OCI-LY7 (cell line): ENCODE measurements around the gene KCNAB2. TPM values are rescaled to one million over a fixed set of nuclear protein-coding genes. Genes with fewer than 3 reads are reported as not detected.
"Not testable (repeated sequence)": the region's sequence is repeated elsewhere in the genome, so short reads cannot be mapped to it uniquely, and the experiment has no call there.

Experiments
- BruUV-seq: library from RNA; stranded (reverse); fragments of 400-500 nt; replicated peaks from 2 replicates; lab custom pipeline; 2021; lab: Mats Ljungman, UMichigan
- CTCF ChIA-PET: fragments of 300-600 bp; sonication (Branson Sonifier 250); formaldehyde crosslinking; loops from one replicate; lab custom pipeline; 2022; ENCODE audit warnings: antibody characterized with exemption; ENCODE audit not compliant: unreplicated experiment; lab: Charles Lee
- POLR2A ChIA-PET: fragments of 300-600 bp; sonication (Branson Sonifier 250); formaldehyde crosslinking; loops from one replicate; lab custom pipeline; 2022; ENCODE audit warnings: antibody characterized with exemption; lab: Charles Lee
- DNase-seq: peaks from one replicate; pipeline ENCODE4 v3.0.0-alpha.2; 2015; ENCODE audit warnings: low spot score
- H2AFZ ChIP-seq: fragments of 200-600 bp; sonication (generic), shearing (Covaris generic); 2 replicates; pipeline ENCODE4 v1.6.1; 2014; ENCODE audit warnings: mild to moderate bottlenecking, antibody characterized with exemption, low read length, moderate library complexity
- H3K27ac ChIP-seq: fragments of 200-600 bp; sonication (generic); 2 replicates; pipeline ENCODE4 v1.5.1; 2014; ENCODE audit warnings: mixed run types, low read depth, mild to moderate bottlenecking, moderate library complexity, low read length, inconsistent platforms; ENCODE audit not compliant: poor library complexity, severe bottlenecking
- H3K36me3 ChIP-seq: fragments of 200-600 bp; sonication (generic); 2 replicates; pipeline ENCODE4 v1.6.1; 2014; ENCODE audit warnings: mild to moderate bottlenecking, antibody characterized with exemption, low read length, moderate library complexity, mixed read lengths; ENCODE audit not compliant: insufficient read depth
- H3K4me1 ChIP-seq: fragments of 200-600 bp; sonication (generic); 2 replicates; pipeline ENCODE4 v1.5.1; 2014; ENCODE audit warnings: mild to moderate bottlenecking, low read length; ENCODE audit not compliant: insufficient read depth, poor library complexity, severe bottlenecking
- H3K4me2 ChIP-seq: fragments of 200-600 bp; sonication (generic); 2 replicates; pipeline ENCODE4 v1.6.1; 2014; ENCODE audit warnings: mild to moderate bottlenecking, low read length
- H3K4me3 ChIP-seq: fragments of 200-600 bp; sonication (generic); 2 replicates; pipeline ENCODE4 v1.5.1; 2014; ENCODE audit warnings: mild to moderate bottlenecking, low read depth, low read length; ENCODE audit not compliant: poor library complexity, severe bottlenecking
- H3K79me2 ChIP-seq: fragments of 200-600 bp; sonication (generic); 2 replicates; pipeline ENCODE4 v1.6.1; 2016; ENCODE audit warnings: low read depth, mild to moderate bottlenecking, low read length, moderate library complexity, mixed read lengths; ENCODE audit not compliant: insufficient read depth
- H3K9me2 ChIP-seq: fragments of 200-600 bp; sonication (generic); 2 replicates; pipeline ENCODE4 v1.6.1; 2016; ENCODE audit warnings: mild to moderate bottlenecking, low read length, mixed read lengths; ENCODE audit not compliant: insufficient read depth
- H3K9me3 ChIP-seq: fragments of 200-600 bp; sonication (generic); 2 replicates; pipeline ENCODE4 v1.6.1; 2014; ENCODE audit warnings: mild to moderate bottlenecking, mixed run types, low read length, mixed read lengths
- H4K20me1 ChIP-seq: fragments of 200-600 bp; sonication (generic); 2 replicates; pipeline ENCODE4 v1.6.1; 2014; ENCODE audit warnings: mild to moderate bottlenecking, antibody characterized with exemption, low read length, moderate library complexity, mixed read lengths; ENCODE audit not compliant: insufficient read depth
- EZH2phosphoT487 ChIP-seq: fragments of 200-600 bp; sonication (generic); IDR thresholded peaks from 2 replicates; pipeline ENCODE4 v1.6.1; 2018; ENCODE audit warnings: low read depth, borderline replicate concordance, mild to moderate bottlenecking, mixed run types, antibody characterized with exemption, low read length, moderate library complexity, mixed read lengths
- intact Hi-C: fragments of 100-400 bp; cut with micrococcal nuclease; formaldehyde crosslinking; loops from one replicate; pipeline ENCODE4 v1.10.0; 2022; ENCODE audit not compliant: unreplicated experiment
- total RNA-seq, 2 experiments: library from RNA; depleted of rRNA in 1 of 2; stranded (reverse); fragments of >200 nt in 1 of 2; shearing (Covaris generic) in 1 of 2; gene quantifications; 2 replicates each; pipeline ENCODE4 v1.2.3, GENCODE V29; 2014 to 2022
- TF ChIP-seq, protein P1 (sequence below): fragments of 200-600 bp; sonication (generic); conservative IDR thresholded peaks from 2 replicates; pipeline ENCODE4 v1.5.1; 2014; ENCODE audit warnings: mild to moderate bottlenecking, antibody characterized with exemption, low read length, moderate library complexity, mixed read lengths

KCNAB2 gene
- total RNA-seq, 2 experiments from 2014 or later = 46.7 to 133 TPM

DNA sequence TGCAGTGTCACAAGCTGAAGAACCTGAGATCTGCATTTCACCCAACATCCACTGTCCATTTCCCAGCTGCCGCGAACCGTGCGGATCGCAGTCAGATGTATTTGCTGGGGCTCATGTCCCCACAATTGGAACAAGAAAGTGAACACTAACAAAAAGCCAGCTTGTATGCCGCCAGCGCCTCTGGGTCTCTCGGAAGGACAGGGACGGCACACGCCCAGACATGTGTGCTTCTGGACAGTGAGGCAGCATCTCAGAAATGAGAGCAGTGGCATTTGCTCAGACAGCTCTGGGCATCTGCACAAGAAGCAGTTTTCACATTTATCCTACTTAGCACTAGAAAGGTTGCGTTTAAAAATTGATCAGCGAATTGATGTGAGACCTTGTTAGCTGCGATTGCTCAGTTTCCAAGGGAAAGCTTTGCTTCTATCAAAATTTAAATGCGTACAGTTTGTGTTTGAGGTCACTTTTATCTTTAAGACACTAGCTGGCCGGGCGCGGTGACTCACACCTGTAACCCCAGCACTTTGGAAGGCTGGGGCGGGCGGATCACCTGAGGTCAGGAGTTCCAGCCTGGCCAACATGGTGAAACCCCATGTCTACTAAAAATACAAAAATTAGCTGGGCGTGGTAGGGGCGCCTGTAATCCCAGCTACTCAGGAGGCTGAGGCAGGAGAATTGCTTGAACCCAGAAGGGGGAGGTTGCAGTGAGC, 28.7 kb downstream of the KCNAB2 start:
- CTCF ChIA-PET = no interaction called here

DNA sequence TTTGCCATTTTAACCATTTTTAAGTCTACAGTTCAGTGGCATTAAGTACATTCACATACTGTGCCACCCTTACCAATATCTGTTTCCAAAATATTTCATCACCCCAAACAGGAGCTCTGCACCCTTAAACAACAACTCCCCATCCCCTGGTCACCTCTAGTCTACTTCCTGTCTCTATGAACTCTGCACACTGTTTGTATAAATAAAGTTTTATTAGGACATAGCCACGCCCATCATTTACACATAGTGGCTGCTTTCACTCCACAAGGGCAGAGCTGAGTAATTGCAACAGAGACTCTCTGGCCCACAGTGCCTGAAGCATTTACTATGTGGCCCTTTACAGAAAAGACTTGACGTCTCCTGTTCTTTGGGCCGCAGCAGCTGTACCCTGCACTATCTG, 30.1 kb downstream of the KCNAB2 start:
- Histone ChIP-seq H3K9me3 (no peaks in the 10 kb centered on the region), H3K4me1 (no peaks in the 10 kb centered on the region), H3K27ac (no peak overlapping the region), H3K9me2 (no peaks in the 10 kb centered on the region), H2AFZ (no peak overlapping the region), H3K4me2 (no peak overlapping the region), H4K20me1 (no peaks in the 10 kb centered on the region), H3K36me3 (0 out of 2 replicates have a peak, but pooled peaks cover 6% of the 10 kb centered on the region), H3K79me2 (no peaks in the 10 kb centered on the region), H3K4me3 (no peak overlapping the region)
- ChIA-PET CTCF (no interaction called here), POLR2A (interaction anchor here (0.7 kb wide), 1 partner anchor 14 kb away, joined by 5 read pairs; no protein-coding TSS in a partner anchor)
- intact Hi-C loops = no loop called here
- BruUV-seq = no TSS peak
- TF ChIP-seq, protein P1, sequence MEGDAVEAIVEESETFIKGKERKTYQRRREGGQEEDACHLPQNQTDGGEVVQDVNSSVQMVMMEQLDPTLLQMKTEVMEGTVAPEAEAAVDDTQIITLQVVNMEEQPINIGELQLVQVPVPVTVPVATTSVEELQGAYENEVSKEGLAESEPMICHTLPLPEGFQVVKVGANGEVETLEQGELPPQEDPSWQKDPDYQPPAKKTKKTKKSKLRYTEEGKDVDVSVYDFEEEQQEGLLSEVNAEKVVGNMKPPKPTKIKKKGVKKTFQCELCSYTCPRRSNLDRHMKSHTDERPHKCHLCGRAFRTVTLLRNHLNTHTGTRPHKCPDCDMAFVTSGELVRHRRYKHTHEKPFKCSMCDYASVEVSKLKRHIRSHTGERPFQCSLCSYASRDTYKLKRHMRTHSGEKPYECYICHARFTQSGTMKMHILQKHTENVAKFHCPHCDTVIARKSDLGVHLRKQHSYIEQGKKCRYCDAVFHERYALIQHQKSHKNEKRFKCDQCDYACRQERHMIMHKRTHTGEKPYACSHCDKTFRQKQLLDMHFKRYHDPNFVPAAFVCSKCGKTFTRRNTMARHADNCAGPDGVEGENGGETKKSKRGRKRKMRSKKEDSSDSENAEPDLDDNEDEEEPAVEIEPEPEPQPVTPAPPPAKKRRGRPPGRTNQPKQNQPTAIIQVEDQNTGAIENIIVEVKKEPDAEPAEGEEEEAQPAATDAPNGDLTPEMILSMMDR = no peak
- TF ChIP-seq EZH2phosphoT487 = no peak
- peak; percentile 26 for DNase-seq

More for the DNA sequence above, 28.7 kb downstream of the KCNAB2 start:
- H4K20me1 ChIP-seq = no peaks in the 10 kb centered on the region
- H3K4me3 ChIP-seq = no peak overlapping the region
- no peaks in the 10 kb centered on the region for H3K79me2 ChIP-seq
- H3K4me1 ChIP-seq = no peaks in the 10 kb centered on the region
- H3K9me2 ChIP-seq = no peaks in the 10 kb centered on the region
- H2AFZ ChIP-seq = no peak overlapping the region
- intact Hi-C loops = no loop called here
- H3K9me3 ChIP-seq = no peaks in the 10 kb centered on the region
- POLR2A ChIA-PET = interaction anchor here (0.6 kb wide), 1 partner anchor 42 kb away, joined by 3 read pairs; no protein-coding TSS in a partner anchor
- no peak overlapping the region for H3K27ac ChIP-seq
- 0 out of 2 replicates have a peak, but pooled peaks cover 6% of the 10 kb centered on the region for H3K36me3 ChIP-seq
- no peak for TF ChIP-seq EZH2phosphoT487
- TF ChIP-seq, protein P1 = no peak
- no TSS peak for BruUV-seq
- no peak for DNase-seq
- no peak overlapping the region for H3K4me2 ChIP-seq

DNA sequence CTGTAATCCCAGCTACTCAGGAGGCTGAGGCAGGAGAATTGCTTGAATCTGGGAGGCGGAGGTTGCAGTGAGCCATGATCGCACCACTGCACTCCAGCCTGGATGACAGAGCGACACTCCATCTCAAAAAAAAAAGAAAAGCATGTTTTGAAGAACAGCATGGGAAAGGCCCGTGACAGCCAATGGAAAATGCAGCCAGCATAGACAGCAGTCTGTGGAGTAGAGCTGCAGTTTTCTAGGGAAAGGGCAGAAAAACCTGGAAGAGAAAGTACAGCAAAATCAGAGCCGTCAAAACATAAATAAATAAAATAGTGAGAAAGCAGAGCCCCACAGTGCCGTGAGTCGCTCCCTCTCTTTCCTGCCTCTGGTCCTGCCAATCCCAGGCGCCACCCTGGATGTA, 31.4 kb downstream of the KCNAB2 start:
- H2AFZ ChIP-seq, POLR2A ChIA-PET, H3K27ac ChIP-seq, intact Hi-C loops, H4K20me1 ChIP-seq, DNase-seq, H3K36me3 ChIP-seq, BruUV-seq, H3K9me3 ChIP-seq, H3K4me1 ChIP-seq, CTCF ChIA-PET, H3K4me3 ChIP-seq, H3K9me2 ChIP-seq, H3K4me2 ChIP-seq, H3K79me2 ChIP-seq: not testable (repeated sequence)
